ENCODE data around the gene TOE1. TPM values are rescaled to one million over a fixed set of nuclear protein-coding genes. Genes with fewer than 3 reads are reported as not detected.
A peak's percentile ranks its signal among the peaks of the same experiment; 100 is the strongest.
"Not testable (repeated sequence)": the region's sequence is repeated elsewhere in the genome, so short reads cannot be mapped to it uniquely, and the experiment has no call there.

TOE1 gene
- total RNA-seq, 2 donors from 2014 or later, result 51.4 to 52.5 TPM

GRCh38 chr1:45354838-45355237 lies 14.9 kb downstream of the TOE1 start:
- ATAC-seq (no peak), DNase-seq (no peak)
- Mint-ChIP-seq H3K36me3 (ENCODE audit: low read depth) (no peaks in the 10 kb centered on the region), H3K4me1 (peaks cover under 1% of the 10 kb centered on the region), H3K4me3 (no peak overlapping the region), H3K27ac (no peak overlapping the region), H3K27me3 (no peaks in the 10 kb centered on the region)
- H3K9me3 ChIP-seq (ENCODE audit: control insufficient read depth, low read length, poor library complexity, severe bottlenecking), result no peaks in the 10 kb centered on the region

- H3K27me3 Mint-ChIP-seq, result no peaks in the 10 kb centered on the region
- no peaks in the 10 kb centered on the region for H3K9me3 ChIP-seq (ENCODE audit: control insufficient read depth, low read length, poor library complexity, severe bottlenecking)
- H3K4me1 Mint-ChIP-seq, result peaks cover 3% of the 10 kb centered on the region
- no peaks in the 10 kb centered on the region for H3K36me3 Mint-ChIP-seq (ENCODE audit: low read depth)
- ATAC-seq, result no peak
- H3K4me3 Mint-ChIP-seq, result no peak overlapping the region
- no peak for DNase-seq
- no peak overlapping the region for H3K27ac Mint-ChIP-seq
These were observed 15.7 kb downstream of the TOE1 start for GRCh38 chr1:45355683-45356082.

- Mint-ChIP-seq H3K27ac (peak overlapping the region; percentile 59), H3K4me3 (no peak overlapping the region), H3K36me3 (ENCODE audit: low read depth) (no peaks in the 10 kb centered on the region), H3K4me1 (peaks cover 3% of the 10 kb centered on the region), H3K27me3 (no peaks in the 10 kb centered on the region)
- H3K9me3 ChIP-seq (ENCODE audit: control insufficient read depth, low read length, poor library complexity, severe bottlenecking), result no peaks in the 10 kb centered on the region
- no peak for ATAC-seq
- DNase-seq, result no peak
These were observed 16.2 kb downstream of the TOE1 start for GRCh38 chr1:45356186-45356585.

DNA sequence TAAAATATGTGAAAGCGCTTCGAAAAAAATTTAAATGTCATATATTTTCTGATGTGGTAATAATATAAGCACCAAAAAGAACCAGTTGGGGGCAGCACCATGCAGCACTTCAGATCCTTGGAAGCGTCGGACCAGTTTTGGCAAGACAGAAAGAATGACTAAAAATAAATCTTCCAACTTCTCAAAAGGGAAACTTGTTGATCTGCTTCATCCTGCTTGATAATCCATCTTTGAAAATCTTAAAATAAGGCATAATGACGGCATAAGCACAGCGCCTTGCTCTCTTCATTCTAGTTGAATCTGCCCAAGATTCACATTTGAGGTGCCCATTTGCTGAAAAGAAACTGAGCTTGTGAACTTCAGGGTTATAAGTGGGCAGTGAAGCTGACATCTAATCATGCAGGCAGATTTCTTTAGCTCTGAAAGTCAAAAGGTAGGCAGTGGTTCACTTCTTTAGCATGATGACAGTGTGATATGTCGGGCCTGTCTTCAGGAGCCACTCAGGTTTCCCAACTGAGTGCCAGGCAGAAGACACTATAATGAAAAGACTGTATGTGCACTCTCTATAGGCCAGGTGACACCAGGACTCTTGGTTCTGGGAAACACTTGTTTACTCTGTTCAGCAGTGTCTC lies 20.0 kb downstream of the TOE1 start:
- Mint-ChIP-seq H3K36me3 (ENCODE audit: low read depth) (no peaks in the 10 kb centered on the region), H3K27me3 (no peaks in the 10 kb centered on the region), H3K27ac (no peak overlapping the region), H3K4me3 (no peak overlapping the region), H3K4me1 (peaks cover 7% of the 10 kb centered on the region)
- H3K9me3 ChIP-seq (ENCODE audit: control insufficient read depth, low read length, poor library complexity, severe bottlenecking), result no peaks in the 10 kb centered on the region
- peak; percentile 68 for ATAC-seq
- DNase-seq, result peak in 1 of 3 donors; percentile 18

- not testable (repeated sequence) for ATAC-seq; H3K4me3 Mint-ChIP-seq; H3K27me3 Mint-ChIP-seq; H3K4me1 Mint-ChIP-seq; H3K36me3 Mint-ChIP-seq (ENCODE audit: low read depth); DNase-seq; H3K9me3 ChIP-seq (ENCODE audit: control insufficient read depth, low read length, poor library complexity, severe bottlenecking); H3K27ac Mint-ChIP-seq
These were observed 21.0 kb downstream of the TOE1 start for GRCh38 chr1:45360981-45361380.

- no peak overlapping the region for H3K27ac Mint-ChIP-seq
- DNase-seq, result no peak
These were observed 24.3 kb downstream of the TOE1 start for GRCh38 chr1:45364294-45364693.

GRCh38 chr1:45365051-45365450 lies 25.1 kb downstream of the TOE1 start:
- no peak overlapping the region for H3K4me3 Mint-ChIP-seq
- H3K4me1 Mint-ChIP-seq, result peaks cover 4% of the 10 kb centered on the region
- no peaks in the 10 kb centered on the region for H3K9me3 ChIP-seq (ENCODE audit: control insufficient read depth, low read length, poor library complexity, severe bottlenecking)
- no peaks in the 10 kb centered on the region for H3K27me3 Mint-ChIP-seq
- DNase-seq (no peak), ATAC-seq (no peak)
- no peaks in the 10 kb centered on the region for H3K36me3 Mint-ChIP-seq (ENCODE audit: low read depth)
- H3K27ac Mint-ChIP-seq, result no peak overlapping the region

More at GRCh38 chr1:45364294-45364693, 24.3 kb downstream of the TOE1 start:
- no peaks in the 10 kb centered on the region for H3K36me3 Mint-ChIP-seq (ENCODE audit: low read depth)
- no peak overlapping the region for H3K4me3 Mint-ChIP-seq
- no peaks in the 10 kb centered on the region for H3K9me3 ChIP-seq (ENCODE audit: control insufficient read depth, low read length, poor library complexity, severe bottlenecking)
- H3K4me1 Mint-ChIP-seq, result peaks cover 7% of the 10 kb centered on the region
- ATAC-seq, result no peak
- no peaks in the 10 kb centered on the region for H3K27me3 Mint-ChIP-seq

DNA sequence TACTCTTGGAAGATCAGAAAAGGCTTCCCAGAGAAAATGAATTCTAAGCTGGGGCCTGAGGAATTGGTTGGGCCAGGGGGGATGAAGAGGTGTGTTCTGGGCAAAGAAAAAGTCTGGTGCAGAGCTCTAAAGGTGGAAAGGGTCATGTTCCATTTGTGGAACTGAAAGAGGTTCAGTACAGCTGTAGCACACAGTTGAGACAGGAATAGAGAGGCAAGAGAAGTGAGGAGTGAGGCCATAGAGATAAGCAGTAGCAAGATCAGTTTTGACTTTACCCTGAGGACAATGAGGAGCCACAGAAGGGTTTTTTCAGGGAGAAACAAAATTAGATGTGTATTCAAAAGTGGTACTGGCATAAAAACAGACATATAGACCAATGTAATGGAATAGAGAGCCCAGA lies 30.6 kb downstream of the TOE1 start:
- Mint-ChIP-seq H3K27me3 (no peaks in the 10 kb centered on the region), H3K4me1 (peaks cover 13% of the 10 kb centered on the region), H3K4me3 (no peak overlapping the region), H3K36me3 (ENCODE audit: low read depth) (peaks cover 2% of the 10 kb centered on the region), H3K27ac (no peak overlapping the region)
- ATAC-seq, result no peak
- DNase-seq, result no peak
- no peaks in the 10 kb centered on the region for H3K9me3 ChIP-seq (ENCODE audit: control insufficient read depth, low read length, poor library complexity, severe bottlenecking)

DNA sequence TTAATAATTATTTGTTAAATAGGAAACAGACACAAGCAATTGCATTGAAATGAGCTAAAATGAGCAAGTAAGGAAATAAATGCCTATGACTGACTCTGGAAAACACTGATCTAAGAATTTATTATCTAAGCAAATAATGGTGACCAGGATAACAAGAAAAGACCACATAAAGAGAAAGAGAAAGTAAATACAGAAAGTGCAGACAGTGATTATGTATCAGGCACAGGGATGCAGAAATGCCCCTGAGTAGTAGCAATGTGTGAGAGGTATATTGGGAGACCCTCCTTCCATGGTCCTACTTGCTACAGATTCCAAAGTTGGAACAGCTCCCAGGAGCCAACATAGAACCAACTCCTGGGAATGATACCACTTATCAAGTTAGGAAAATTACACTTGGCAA lies 33.6 kb downstream of the TOE1 start:
- Mint-ChIP-seq H3K36me3 (ENCODE audit: low read depth) (peaks cover 6% of the 10 kb centered on the region), H3K27me3 (no peaks in the 10 kb centered on the region), H3K4me3 (no peak overlapping the region), H3K4me1 (peaks cover 17% of the 10 kb centered on the region), H3K27ac (no peak overlapping the region)
- ATAC-seq, result no peak
- no peaks in the 10 kb centered on the region for H3K9me3 ChIP-seq (ENCODE audit: control insufficient read depth, low read length, poor library complexity, severe bottlenecking)
- DNase-seq, result no peak

DNA sequence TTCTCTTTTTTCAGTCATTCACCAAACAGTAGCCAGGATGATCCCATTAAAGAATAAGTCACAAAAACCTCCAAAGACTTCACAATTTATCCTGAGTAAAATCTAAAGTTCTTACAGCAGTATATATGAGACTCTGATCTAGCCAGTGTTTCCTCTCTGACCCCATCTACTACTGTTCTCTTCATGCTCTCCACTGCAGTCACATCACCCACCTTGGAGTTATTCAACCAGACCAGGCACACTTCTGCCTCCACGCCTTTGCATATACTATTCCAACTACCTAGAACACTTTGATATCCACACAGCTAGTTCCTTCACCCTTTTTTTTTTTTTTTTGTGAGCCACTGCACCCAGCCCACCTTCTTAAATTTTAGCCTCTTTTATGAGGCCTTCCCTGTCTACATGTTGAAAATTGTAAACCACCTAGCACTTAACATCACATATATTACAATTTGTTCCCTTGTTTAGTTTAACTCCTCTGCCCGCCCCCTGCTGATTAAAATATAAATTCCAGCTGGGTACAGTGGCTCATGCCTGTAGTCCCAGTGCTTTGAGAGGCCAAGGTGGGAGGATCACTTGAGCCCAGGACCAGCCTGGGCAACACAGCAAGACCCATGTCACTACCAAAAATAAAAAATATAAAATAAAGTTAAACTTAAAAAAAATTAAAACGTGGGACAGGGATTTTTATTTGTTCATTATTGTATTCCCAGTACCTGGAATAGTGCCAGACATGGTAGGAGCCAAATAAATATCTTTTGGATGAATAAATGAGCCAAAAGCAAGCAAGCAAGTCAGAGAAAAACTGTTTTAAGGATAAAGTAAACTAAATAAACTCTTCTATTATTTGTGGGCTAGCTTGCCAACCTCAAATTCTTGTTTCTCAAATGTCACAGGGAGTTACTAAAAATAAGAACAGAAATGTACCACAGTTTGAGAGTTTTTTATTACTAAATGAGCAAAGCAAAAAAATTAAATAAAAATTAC lies 35.4 kb downstream of the TOE1 start:
- Mint-ChIP-seq H3K4me3 (no peak overlapping the region), H3K27ac (peak overlapping the region; percentile 89)
- no peak for ATAC-seq

GRCh38 chr1:45378184-45378583 lies 38.2 kb downstream of the TOE1 start:
- peaks cover 6% of the 10 kb centered on the region for H3K36me3 Mint-ChIP-seq (ENCODE audit: low read depth)
- no peak for ATAC-seq

More for the DNA sequence above, 35.4 kb downstream of the TOE1 start:
- H3K9me3 ChIP-seq (ENCODE audit: control insufficient read depth, low read length, poor library complexity, severe bottlenecking), result no peaks in the 10 kb centered on the region
- H3K36me3 Mint-ChIP-seq (ENCODE audit: low read depth), result peaks cover 6% of the 10 kb centered on the region
- H3K4me1 Mint-ChIP-seq, result peaks cover 17% of the 10 kb centered on the region
- DNase-seq, result no peak
- no peaks in the 10 kb centered on the region for H3K27me3 Mint-ChIP-seq

GRCh38 chr1:45379524-45379923 lies 39.6 kb downstream of the TOE1 start:
- H3K27ac Mint-ChIP-seq, result no peak overlapping the region
- ATAC-seq, result no peak
- H3K27me3 Mint-ChIP-seq, result no peaks in the 10 kb centered on the region
- H3K4me3 Mint-ChIP-seq, result no peak overlapping the region
- no peak for DNase-seq
- peaks cover 6% of the 10 kb centered on the region for H3K36me3 Mint-ChIP-seq (ENCODE audit: low read depth)
- peaks cover 12% of the 10 kb centered on the region for H3K4me1 Mint-ChIP-seq
- no peaks in the 10 kb centered on the region for H3K9me3 ChIP-seq (ENCODE audit: control insufficient read depth, low read length, poor library complexity, severe bottlenecking)

More at GRCh38 chr1:45378184-45378583, 38.2 kb downstream of the TOE1 start:
- DNase-seq, result no peak
- Mint-ChIP-seq H3K27me3 (no peaks in the 10 kb centered on the region), H3K4me1 (peaks cover 14% of the 10 kb centered on the region), H3K4me3 (no peak overlapping the region), H3K27ac (no peak overlapping the region)
- H3K9me3 ChIP-seq (ENCODE audit: control insufficient read depth, low read length, poor library complexity, severe bottlenecking), result no peaks in the 10 kb centered on the region

- H3K27ac Mint-ChIP-seq, result no peak overlapping the region
- ATAC-seq (no peak), DNase-seq (no peak)
- peaks cover 7% of the 10 kb centered on the region for H3K4me1 Mint-ChIP-seq
- no peaks in the 10 kb centered on the region for H3K9me3 ChIP-seq (ENCODE audit: control insufficient read depth, low read length, poor library complexity, severe bottlenecking)
- peaks cover 6% of the 10 kb centered on the region for H3K36me3 Mint-ChIP-seq (ENCODE audit: low read depth)
- no peaks in the 10 kb centered on the region for H3K27me3 Mint-ChIP-seq
- no peak overlapping the region for H3K4me3 Mint-ChIP-seq
These were observed 40.2 kb downstream of the TOE1 start for GRCh38 chr1:45380125-45380524.
